IMR-90 (cell line): ENCODE measurements around the gene SLC43A2.

Experiments used
- CEBPB ChIP-seq: IDR thresholded peaks from 2 replicates; pipeline ENCODE4 v1.6.1; 2012; ENCODE audit warnings: low read depth, low read length, improper control_type of control experiment
- CTCF ChIP-seq: conservative IDR thresholded peaks from 2 replicates; pipeline ENCODE4 v1.5.1; 2012; ENCODE audit warnings: mild to moderate bottlenecking, low read depth, low read length, improper control_type of control experiment
- ELK1 ChIP-seq: fragments of 150-350 bp; IDR thresholded peaks from 2 replicates; pipeline ENCODE4 v1.6.1; 2016; ENCODE audit warnings: low read depth, mild to moderate bottlenecking, low read length, moderate library complexity, borderline replicate concordance
- FOS ChIP-seq: fragments of 150-350 bp; IDR thresholded peaks from 2 replicates; pipeline ENCODE4 v1.6.1; 2016; ENCODE audit warnings: low read depth, low read length
- MAFK ChIP-seq: IDR thresholded peaks from 2 replicates; pipeline ENCODE4 v1.6.1; 2012; ENCODE audit warnings: low read depth, low read length, improper control_type of control experiment
- MAZ ChIP-seq: IDR thresholded peaks from 2 replicates; pipeline ENCODE4 v1.6.1; 2012; ENCODE audit warnings: low read depth, mild to moderate bottlenecking, low read length, improper control_type of control experiment, moderate library complexity, borderline replicate concordance
- MXI1 ChIP-seq: IDR thresholded peaks from 2 replicates; pipeline ENCODE4 v1.6.1; 2012; ENCODE audit warnings: low read depth, mild to moderate bottlenecking, low read length, moderate library complexity, borderline replicate concordance
- NFE2L2 ChIP-seq: fragments of 150-350 bp; IDR thresholded peaks from 2 replicates; pipeline ENCODE4 v1.6.1; 2016; ENCODE audit warnings: low read depth, mild to moderate bottlenecking, low read length
- POLR2A ChIP-seq: IDR thresholded peaks from 2 replicates; pipeline ENCODE4 v1.6.1; 2012; ENCODE audit warnings: mild to moderate bottlenecking, low read depth, low read length
- RAD21 ChIP-seq: IDR thresholded peaks from 2 replicates; pipeline ENCODE4 v1.6.1; 2012; ENCODE audit warnings: low read length, improper control_type of control experiment
- SMC3 ChIP-seq: fragments of 150-350 bp; IDR thresholded peaks from 2 replicates; pipeline ENCODE4 v1.6.1; 2016; ENCODE audit warnings: low read depth, mild to moderate bottlenecking, antibody characterized with exemption, low read length, moderate library complexity
- USF2 ChIP-seq: fragments of 150-350 bp; IDR thresholded peaks from 2 replicates; pipeline ENCODE4 v1.6.1; 2017; ENCODE audit warnings: mild to moderate bottlenecking, antibody characterized with exemption, low read length, low read depth

GRCh38 chr17:1648173-1648962, 19.7 kb upstream of the SLC43A2 start:
- TF ChIP-seq USF2, result no peak
- no peak for TF ChIP-seq POLR2A
- TF ChIP-seq CTCF, result no peak
- TF ChIP-seq CEBPB, result no peak
- TF ChIP-seq SMC3, result peak; percentile 89; the same call in 1 of the 2 replicates
- TF ChIP-seq MAFK, result no peak
- no peak for TF ChIP-seq FOS
- no peak for TF ChIP-seq MXI1
- TF ChIP-seq RAD21, result no peak; the same call in none of the 2 replicates
- no peak for TF ChIP-seq NFE2L2
- TF ChIP-seq MAZ, result no peak; the same call in 1 of the 2 replicates
- TF ChIP-seq ELK1, result no peak
